ENCODE measurements around the gene FCN3.

Gene FCN3

GRCh38 chr1:27358038-27358927 lies 16.3 kb downstream of the FCN3 start:
- no peak for DNase-seq (ENCODE audit: low read depth)

- peak; percentile 62 for DNase-seq (ENCODE audit: low read depth)
These were observed 17.2 kb downstream of the FCN3 start for GRCh38 chr1:27357281-27358037.

- DNase-seq (ENCODE audit: low read depth) = no peak
These were observed 17.9 kb downstream of the FCN3 start for GRCh38 chr1:27356619-27357280.

GRCh38 chr1:27356277-27356618 lies 18.4 kb downstream of the FCN3 start:
- no peak for DNase-seq (ENCODE audit: low read depth)

GRCh38 chr1:27355683-27356082 lies 18.9 kb downstream of the FCN3 start:
- DNase-seq (ENCODE audit: low read depth) = no peak

GRCh38 chr1:27353629-27354028 lies 21.0 kb downstream of the FCN3 start:
- no peak for DNase-seq (ENCODE audit: low read depth)

GRCh38 chr1:27353166-27353565 lies 21.5 kb downstream of the FCN3 start:
- DNase-seq (ENCODE audit: low read depth) = no peak

GRCh38 chr1:27351541-27352107 lies 23.0 kb downstream of the FCN3 start:
- no peak for DNase-seq (ENCODE audit: low read depth)

GRCh38 chr1:27350663-27351540 lies 23.7 kb downstream of the FCN3 start:
- no peak for DNase-seq (ENCODE audit: low read depth)

GRCh38 chr1:27349784-27350662 lies 24.6 kb downstream of the FCN3 start:
- no peak for DNase-seq (ENCODE audit: low read depth)

- DNase-seq (ENCODE audit: low read depth) = no peak
These were observed 25.5 kb downstream of the FCN3 start for GRCh38 chr1:27348861-27349783.

GRCh38 chr1:27346991-27347624 lies 27.5 kb downstream of the FCN3 start:
- DNase-seq (ENCODE audit: low read depth) = no peak

- no peak for DNase-seq (ENCODE audit: low read depth)
These were observed 28.3 kb downstream of the FCN3 start for GRCh38 chr1:27346357-27346756.

- DNase-seq (ENCODE audit: low read depth) = no peak
These were observed 29.4 kb downstream of the FCN3 start for GRCh38 chr1:27345272-27345671.

- DNase-seq (ENCODE audit: low read depth) = no peak
These were observed 31.0 kb downstream of the FCN3 start for GRCh38 chr1:27343639-27344025.

- DNase-seq (ENCODE audit: low read depth) = no peak
These were observed 31.6 kb downstream of the FCN3 start for GRCh38 chr1:27342778-27343638.

- no peak for DNase-seq (ENCODE audit: low read depth)
These were observed 32.2 kb downstream of the FCN3 start for GRCh38 chr1:27342391-27342777.

Data from stimulated activated CD8-positive, alpha-beta memory T cell treated with anti-CD3 and anti-CD28 coated beads, Interleukin-7, amount 100 ng/mL, for 24 hours (primary cell).